NCI-H345 treated with DMSO at 0.1 percent for 48 hours (cell line): ENCODE data around the gene C17orf78.
"Not testable (repeated sequence)": the region's sequence is repeated elsewhere in the genome, so short reads cannot be mapped to it uniquely, and the experiment has no call there.

Source experiments
- DNase-seq: peaks from one replicate; lab custom pipeline; 2025; ENCODE audit not compliant: unreplicated experiment; lab: John Stamatoyannopoulos, UW

C17orf78 gene

GRCh38 chr17:37375706-37376105 is at the start of gene C17orf78:
Gene C17orf78, plus strand, starts transcription at chr17:37375985. Its CDS starts 108 bp downstream, at chr17:37376093.
- DNase-seq, result no peak

GRCh38 chr17:37327341-37328090 is 48.3 kb upstream of the C17orf78 start:
- DNase-seq, result no peak

- DNase-seq, result no peak
Observed at GRCh38 chr17:37338847-37339246, 36.9 kb upstream of the C17orf78 start.

- no peak for DNase-seq
Observed at GRCh38 chr17:37339321-37339720, 36.5 kb upstream of the C17orf78 start.

- DNase-seq, result no peak
Observed at GRCh38 chr17:37340804-37341203, 35.0 kb upstream of the C17orf78 start.

- DNase-seq, result no peak
Observed at GRCh38 chr17:37342589-37342988, 33.2 kb upstream of the C17orf78 start.

GRCh38 chr17:37344519-37344918 is 31.3 kb upstream of the C17orf78 start:
- DNase-seq, result no peak

GRCh38 chr17:37346863-37347402 is 28.9 kb upstream of the C17orf78 start:
- DNase-seq, result not testable (repeated sequence)

GRCh38 chr17:37356796-37357569 is 18.8 kb upstream of the C17orf78 start:
- DNase-seq, result not testable (repeated sequence)

GRCh38 chr17:37358098-37358829 is 17.5 kb upstream of the C17orf78 start:
- peak; percentile 42 for DNase-seq

GRCh38 chr17:37358830-37359681 is 16.7 kb upstream of the C17orf78 start:
- DNase-seq, result peak; percentile 59

GRCh38 chr17:37359682-37360188 is 16.1 kb upstream of the C17orf78 start:
- DNase-seq, result no peak

- no peak for DNase-seq
Observed at GRCh38 chr17:37360632-37361031, 15.2 kb upstream of the C17orf78 start.

GRCh38 chr17:37361543-37361942 is 14.2 kb upstream of the C17orf78 start:
- DNase-seq, result no peak

GRCh38 chr17:37365589-37365988 is 10.2 kb upstream of the C17orf78 start:
- no peak for DNase-seq

- DNase-seq, result no peak
Observed at GRCh38 chr17:37368577-37368976, 7.2 kb upstream of the C17orf78 start.

- peak; percentile 56 for DNase-seq
Observed at GRCh38 chr17:37373530-37374159, 2.1 kb upstream of the C17orf78 start.

- no peak for DNase-seq
Observed at GRCh38 chr17:37382056-37382455, 6.3 kb downstream of the C17orf78 start.

GRCh38 chr17:37384560-37385149 is 8.9 kb downstream of the C17orf78 start:
- no peak for DNase-seq
